ENCODE data around the gene NMB. TPM values are rescaled to one million over a fixed set of nuclear protein-coding genes. Genes with fewer than 3 reads are reported as not detected.
"Not testable (repeated sequence)": the region's sequence is repeated elsewhere in the genome, so short reads cannot be mapped to it uniquely, and the experiment has no call there.

Gene NMB
- total RNA-seq = 8.1 TPM

DNA sequence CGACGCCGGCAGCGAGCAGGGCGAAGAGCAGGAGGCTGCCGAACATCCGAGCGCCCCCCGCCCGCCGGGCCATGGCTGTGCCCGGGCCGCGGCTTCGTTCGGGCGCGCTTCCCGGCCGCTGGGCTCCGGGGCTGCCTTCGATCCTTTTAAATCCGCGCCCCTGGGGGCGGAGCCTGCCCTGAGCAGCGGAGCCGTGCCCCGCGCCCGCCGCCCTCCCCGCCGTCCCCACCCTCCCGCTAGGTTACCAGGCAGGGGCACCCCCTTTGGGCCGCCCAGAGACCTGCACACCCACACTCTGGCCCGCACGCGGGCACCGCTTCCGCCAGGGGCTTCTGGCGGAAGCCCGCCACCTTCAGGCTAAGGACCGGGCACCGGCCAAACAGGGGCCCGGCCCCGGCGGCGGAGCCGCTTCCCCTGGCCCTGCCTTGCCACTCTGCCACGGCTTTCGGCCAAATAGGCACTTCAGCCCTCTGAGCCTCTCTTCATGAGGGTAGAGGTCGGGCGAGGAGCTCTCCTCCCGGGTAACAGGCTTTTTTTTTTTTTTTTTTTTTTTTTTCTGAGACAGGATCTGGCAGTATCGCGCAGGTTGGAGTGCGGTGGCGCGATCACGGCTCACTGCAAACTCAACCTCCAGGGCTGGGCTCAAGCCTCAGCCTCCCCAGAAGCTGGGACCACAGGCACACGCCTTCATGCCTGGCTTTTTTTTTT is at the start of gene NMB:
NMB (minus strand) TSS at position 120 of the 708 bp plus-strand sequence; CDS start at position 73, 47 bp downstream.
- DNase-seq (ENCODE audit: low spot score) = peak; percentile 75

GRCh38 chr15:84703808-84704207 is 45.8 kb upstream of the NMB start:
- DNase-seq (ENCODE audit: low spot score) = no peak

- peak; percentile 69 for DNase-seq (ENCODE audit: low spot score)
Measured at GRCh38 chr15:84702961-84703482, 45.0 kb upstream of the NMB start.

GRCh38 chr15:84699538-84700191 is 41.7 kb upstream of the NMB start:
- DNase-seq (ENCODE audit: low spot score) = no peak

DNA sequence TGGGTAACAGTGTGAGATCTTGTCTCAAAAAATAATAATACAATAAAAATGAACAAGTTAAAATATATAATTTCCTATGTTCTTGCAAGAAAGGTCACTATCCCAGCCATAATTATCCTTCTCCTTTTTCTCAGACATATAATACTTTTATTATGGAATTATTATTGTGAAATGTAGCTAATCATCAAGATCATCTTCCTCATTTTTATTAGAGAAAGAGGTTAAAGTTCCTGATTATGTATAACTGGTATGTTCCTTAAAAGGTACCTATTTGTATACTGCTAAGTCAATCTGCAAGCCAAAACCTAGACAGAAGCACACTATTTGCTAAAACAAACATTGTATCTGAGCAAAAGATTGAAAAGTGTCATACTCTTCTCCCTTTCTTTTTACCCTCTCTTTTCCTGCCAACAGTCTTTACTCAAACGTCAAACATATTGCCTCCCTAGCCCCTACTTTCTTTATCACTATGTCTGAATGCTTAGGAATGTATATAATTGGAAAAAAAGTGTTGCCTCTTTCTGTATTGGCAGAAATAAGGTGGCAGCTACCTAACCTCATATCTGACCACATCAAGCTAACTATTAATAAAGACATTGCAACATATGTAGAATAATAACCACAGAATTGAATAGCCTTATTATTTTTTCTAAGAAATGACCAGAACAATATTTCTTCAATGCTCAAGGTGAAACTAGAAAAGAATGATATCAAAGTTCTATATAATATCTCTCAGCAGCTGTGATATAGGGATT is 39.4 kb upstream of the NMB start:
- no peak for DNase-seq (ENCODE audit: low spot score)

GRCh38 chr15:84696757-84697156 is 38.8 kb upstream of the NMB start:
- DNase-seq (ENCODE audit: low spot score) = no peak

- DNase-seq (ENCODE audit: low spot score) = no peak
Measured at GRCh38 chr15:84690342-84690741, 32.3 kb upstream of the NMB start.

- no peak for DNase-seq (ENCODE audit: low spot score)
Measured at GRCh38 chr15:84689858-84690257, 31.9 kb upstream of the NMB start.

GRCh38 chr15:84686446-84686845 is 28.4 kb upstream of the NMB start:
- not testable (repeated sequence) for DNase-seq (ENCODE audit: low spot score)

- DNase-seq (ENCODE audit: low spot score) = no peak
Measured at GRCh38 chr15:84685304-84685703, 27.3 kb upstream of the NMB start.

GRCh38 chr15:84684092-84684491 is 26.1 kb upstream of the NMB start:
- no peak for DNase-seq (ENCODE audit: low spot score)

DNA sequence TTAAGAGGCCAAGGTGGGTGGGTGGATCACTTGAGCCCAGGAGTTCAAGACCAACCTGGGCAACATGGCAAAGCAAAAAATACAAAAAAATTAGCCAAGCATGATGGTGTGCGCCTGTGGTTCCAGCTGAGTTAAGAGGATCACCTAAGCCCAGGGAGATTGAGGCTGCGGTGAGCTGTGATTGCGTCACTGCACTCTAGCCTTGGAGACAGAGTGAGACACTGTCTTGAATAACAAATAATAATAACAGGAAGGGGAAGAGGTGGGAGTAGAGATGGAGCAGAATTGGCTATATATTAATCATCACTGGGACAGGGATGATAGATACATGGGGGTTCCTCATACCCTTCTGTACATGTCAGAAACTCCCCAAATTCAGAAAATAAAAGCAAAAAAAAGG is 23.8 kb upstream of the NMB start:
- no peak for DNase-seq (ENCODE audit: low spot score)

GRCh38 chr15:84671211-84671610 is 13.2 kb upstream of the NMB start:
- no peak for DNase-seq (ENCODE audit: low spot score)

- DNase-seq (ENCODE audit: low spot score) = no peak
Measured at GRCh38 chr15:84669726-84670125, 11.7 kb upstream of the NMB start.

GRCh38 chr15:84668221-84668982 is 10.4 kb upstream of the NMB start:
- DNase-seq (ENCODE audit: low spot score) = no peak

DNA sequence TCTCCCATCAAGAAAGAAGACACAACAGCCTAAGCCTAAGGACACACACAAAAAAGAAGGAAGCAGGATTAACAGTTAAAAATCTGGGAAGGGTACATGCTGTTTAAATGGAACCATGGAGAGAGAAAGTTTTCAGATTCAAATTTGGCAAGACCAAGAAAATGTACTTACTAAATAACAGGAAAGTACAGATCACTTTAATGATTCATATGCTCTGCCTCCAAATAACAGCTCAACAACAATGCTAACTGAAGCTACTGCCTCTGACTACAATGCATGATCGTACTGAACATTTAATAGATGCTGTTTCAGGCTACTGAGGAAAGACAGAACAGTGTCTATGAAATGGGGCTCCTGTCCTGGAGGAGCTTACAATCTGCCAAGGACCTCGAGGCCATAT is 8.4 kb upstream of the NMB start:
- no peak for DNase-seq (ENCODE audit: low spot score)

GRCh38 chr15:84661001-84661400 is 3.0 kb upstream of the NMB start:
- DNase-seq (ENCODE audit: low spot score) = no peak

GRCh38 chr15:84659904-84660781 is 2.1 kb upstream of the NMB start:
- no peak for DNase-seq (ENCODE audit: low spot score)

DNA sequence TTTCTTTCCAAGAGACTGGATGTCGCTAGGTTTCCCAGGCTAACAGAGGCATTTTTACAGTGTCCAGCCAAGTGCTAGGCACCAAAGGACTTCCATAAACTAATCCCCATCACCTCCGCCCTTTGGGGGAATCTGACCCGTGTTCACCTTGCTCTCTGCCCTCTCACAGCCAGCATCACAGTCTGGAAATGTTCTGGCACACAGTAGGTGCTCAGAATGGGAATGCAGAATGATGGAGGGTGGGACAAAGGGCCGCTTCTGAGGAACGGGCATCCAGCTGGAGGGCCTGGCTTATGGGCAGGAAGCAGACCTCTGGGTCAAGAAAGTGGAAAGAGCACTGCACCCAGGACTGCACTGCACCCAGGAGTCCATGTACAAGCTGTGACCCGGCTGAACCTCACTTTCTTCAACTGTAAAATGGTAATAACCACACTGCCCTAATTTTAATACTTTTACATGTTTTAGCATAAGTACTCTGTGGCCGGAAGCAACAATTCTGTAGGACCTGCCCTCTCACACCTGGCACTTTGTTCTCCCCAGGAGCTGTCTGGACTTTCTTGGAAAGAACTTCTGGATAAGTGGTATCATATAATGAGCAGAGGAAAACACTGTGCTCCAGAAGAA is 901 bp upstream of the NMB start:
- DNase-seq (ENCODE audit: low spot score) = no peak

GRCh38 chr15:84657748-84658079 is 285 bp downstream of the NMB start:
- DNase-seq (ENCODE audit: low spot score) = no peak
